GM19324 (cell line): ENCODE results near the gene SLC12A7.
A peak's percentile ranks its signal among the peaks of the same experiment; 100 is the strongest.
"Not testable (repeated sequence)": the region's sequence is repeated elsewhere in the genome, so short reads cannot be mapped to it uniquely, and the experiment has no call there.

Experiments
- ATAC-seq: cut with Tn5 transposase; IDR thresholded peaks from one replicate; pipeline ENCODE4 v1.9.1; 2021; ENCODE audit warnings: mild to moderate bottlenecking, moderate library complexity; ENCODE audit not compliant: unreplicated experiment, low FRiP score

SLC12A7 gene

GRCh38 chr5:1111727-1112289 is at the start of gene SLC12A7:
TSS of gene SLC12A7 (minus strand) at chr5:1112063. CDS start at chr5:1111991, 72 bp downstream.
- peak; percentile 62 for ATAC-seq

DNA sequence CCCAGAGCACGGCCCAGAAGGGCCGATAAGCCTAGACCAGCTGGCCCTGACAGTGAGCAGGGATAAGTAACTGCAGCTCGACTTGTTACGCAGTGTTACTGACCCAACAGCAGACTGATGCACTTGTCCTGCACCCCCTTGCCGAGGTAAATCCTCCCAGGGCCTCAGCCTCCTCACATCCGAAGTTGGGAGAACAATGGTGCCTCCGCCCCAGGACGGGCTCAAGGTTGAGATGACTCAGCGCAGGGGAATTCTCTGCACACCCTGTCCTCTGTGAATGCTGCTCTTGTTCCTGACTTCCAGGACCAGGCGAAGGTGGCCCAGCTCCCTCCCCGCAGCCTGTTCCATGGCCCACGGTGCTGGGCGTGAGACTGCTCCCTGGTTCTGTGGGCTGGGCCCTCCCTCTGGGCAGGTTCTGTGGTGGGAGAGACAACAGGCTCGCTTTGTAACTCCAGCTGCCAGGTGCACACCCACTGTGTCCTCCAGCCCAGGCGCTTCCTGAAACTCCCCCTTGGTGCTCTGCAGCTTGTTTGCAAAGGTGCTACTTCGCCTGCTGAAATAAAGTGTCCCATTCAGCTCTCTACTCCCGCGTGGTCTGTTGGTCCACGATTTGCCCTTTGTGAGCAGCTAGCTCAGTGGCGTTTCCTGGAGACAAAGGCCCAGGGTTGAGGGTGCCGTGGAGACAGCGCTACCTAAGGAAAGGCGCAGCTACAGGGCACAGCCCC is 49.4 kb upstream of the SLC12A7 start:
- no peak for ATAC-seq

DNA sequence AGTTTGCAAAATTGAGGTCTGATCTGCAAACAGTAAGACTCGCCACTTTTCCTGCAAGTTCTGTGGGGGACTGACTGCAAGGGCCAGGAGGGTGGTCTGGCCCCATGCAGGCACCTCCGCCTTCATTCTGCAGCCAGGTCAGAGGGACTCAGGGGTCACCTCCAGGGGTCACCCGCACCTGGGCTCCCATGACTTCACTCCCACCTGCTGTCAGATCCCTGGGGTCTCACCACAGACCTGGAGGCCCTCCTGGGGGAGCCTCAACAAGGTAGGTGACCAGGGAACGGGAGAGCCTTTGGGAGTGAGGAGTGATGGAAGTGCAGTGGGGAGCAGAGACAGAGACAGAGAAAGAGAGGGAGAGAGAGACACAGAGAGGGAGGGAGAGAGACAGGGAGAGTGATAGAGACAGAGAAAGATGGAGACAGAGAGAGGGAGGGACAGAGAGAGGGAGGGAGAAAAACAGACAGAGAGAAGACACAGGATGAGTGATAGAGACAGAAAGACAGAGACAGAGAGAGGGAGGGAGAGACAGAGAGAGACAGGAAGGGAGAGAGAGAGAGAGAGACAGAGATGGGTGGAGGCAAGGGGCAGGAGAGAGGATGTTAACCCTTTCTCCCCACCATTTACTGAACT is 48.0 kb upstream of the SLC12A7 start:
- no peak for ATAC-seq

DNA sequence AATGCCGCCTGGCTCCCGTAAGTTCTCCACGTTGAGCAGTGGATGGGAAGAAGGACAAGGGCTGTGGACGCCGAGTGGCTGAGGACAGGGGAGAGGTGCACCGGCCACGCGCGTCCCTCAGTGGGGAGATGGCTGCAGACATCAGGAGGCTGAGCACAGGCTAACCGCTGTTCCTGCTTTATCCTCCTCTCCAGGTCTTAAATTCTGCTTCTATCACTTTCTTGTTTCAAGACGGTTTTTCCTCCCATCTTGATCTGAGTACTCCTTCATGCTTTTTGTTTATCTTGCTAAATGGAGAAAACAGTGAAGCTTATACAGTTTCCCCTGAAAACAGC is 47.4 kb upstream of the SLC12A7 start:
- no peak for ATAC-seq

- ATAC-seq, result no peak
Observed at GRCh38 chr5:1158647-1159340, 46.9 kb upstream of the SLC12A7 start.

DNA sequence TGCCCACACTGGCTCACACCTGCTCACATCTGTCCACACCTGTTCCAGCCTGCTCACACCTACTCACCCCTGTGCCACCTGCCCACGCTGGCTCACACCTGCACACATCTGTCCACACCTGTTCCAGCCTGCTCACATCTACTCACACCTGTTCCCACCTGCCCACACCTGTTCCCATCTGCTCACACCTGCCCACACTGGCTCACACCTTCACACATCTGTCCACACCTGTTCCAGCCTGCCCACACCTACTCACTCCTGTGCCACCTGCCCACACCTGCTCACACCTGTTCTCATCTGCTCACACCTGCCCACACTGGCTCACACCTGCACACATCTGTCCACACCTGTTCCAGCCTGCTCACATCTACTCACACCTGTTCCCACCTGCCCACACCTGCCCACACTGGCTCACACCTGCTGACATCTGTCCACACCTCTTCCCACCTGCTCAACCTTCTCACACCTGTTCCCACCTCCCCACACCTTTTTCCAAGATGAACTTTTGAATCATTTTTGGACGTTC is 45.7 kb upstream of the SLC12A7 start:
- ATAC-seq, result not testable (repeated sequence)

DNA sequence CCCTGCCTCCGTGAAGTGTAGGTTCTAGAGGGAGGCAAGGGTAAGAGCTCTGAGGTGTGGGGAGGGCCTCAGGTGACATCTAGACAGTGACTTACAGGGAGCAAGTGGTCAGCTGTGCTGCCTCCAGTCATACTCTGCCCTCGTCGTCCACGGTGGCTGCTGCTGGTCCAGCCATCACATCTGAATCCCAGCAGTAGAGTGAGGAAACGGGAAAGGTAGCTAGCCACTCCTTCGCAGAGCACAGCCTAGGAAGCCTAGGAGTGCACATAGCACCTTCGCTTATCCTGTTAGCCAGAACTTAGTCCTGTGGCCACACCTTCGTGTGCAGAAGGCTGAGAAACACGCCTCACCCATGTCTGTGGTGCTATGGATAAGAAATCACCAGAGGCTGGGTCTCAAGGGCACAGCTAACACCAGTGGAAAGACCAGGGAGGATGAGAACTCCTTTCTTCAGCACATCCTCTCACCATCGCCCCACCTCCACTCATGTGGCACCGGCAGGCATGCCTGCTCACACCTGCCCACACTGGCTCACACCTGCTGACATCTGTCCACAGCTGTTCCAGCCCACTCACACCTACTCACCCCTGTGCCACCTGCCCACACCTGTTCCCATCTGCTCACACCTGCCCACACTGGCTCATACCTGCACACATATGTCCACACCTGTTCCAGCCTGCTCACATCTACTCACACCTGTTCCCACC is 45.0 kb upstream of the SLC12A7 start:
- ATAC-seq, result no peak

- ATAC-seq, result no peak
Observed at GRCh38 chr5:1156033-1156753, 44.3 kb upstream of the SLC12A7 start.

- ATAC-seq, result no peak
Observed at GRCh38 chr5:1155191-1156032, 43.5 kb upstream of the SLC12A7 start.

- ATAC-seq, result no peak
Observed at GRCh38 chr5:1153428-1153827, 41.6 kb upstream of the SLC12A7 start.

- no peak for ATAC-seq
Observed at GRCh38 chr5:1152771-1153282, 41.0 kb upstream of the SLC12A7 start.

DNA sequence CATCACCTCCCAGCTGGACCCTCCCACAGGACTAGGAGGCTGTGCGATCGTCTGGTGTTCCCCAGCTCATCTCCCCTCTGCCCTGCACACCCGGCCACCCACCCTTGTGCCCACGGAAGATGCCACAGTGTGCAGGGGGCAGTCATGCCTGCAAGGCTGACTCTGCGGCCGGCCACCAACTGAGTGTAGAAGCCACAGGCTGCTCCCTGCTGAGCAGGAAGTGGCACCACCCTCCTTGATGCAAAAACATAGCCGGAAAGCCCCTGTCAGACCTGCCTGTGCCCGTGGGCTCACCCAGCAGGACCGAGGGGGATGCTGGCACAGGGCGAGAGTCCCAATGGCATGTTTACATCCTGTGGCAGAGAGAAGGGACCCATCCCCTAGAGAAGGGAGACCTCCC is 40.3 kb upstream of the SLC12A7 start:
- ATAC-seq, result no peak

GRCh38 chr5:1151316-1151715 is 39.5 kb upstream of the SLC12A7 start:
- ATAC-seq, result no peak

DNA sequence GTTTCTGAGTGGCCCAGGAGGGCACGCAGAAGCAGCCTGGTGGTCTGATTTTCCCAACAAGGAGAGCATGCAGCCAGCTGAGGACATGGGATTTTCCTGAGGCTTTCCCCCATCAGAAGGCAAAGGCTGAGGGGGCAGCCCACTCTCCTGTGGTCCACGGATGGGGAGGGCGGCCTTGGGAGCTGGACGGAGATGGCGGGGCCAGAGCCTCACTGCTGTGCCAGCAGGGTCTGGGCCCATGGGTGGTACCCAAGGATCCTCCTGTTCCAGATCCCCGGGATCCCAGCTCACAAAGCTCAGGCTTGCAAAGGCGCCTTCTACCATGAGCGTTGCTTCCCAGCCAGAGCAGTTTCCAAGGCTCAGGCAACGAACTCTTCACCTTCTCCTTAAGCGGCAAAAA is 39.0 kb upstream of the SLC12A7 start:
- no peak for ATAC-seq

DNA sequence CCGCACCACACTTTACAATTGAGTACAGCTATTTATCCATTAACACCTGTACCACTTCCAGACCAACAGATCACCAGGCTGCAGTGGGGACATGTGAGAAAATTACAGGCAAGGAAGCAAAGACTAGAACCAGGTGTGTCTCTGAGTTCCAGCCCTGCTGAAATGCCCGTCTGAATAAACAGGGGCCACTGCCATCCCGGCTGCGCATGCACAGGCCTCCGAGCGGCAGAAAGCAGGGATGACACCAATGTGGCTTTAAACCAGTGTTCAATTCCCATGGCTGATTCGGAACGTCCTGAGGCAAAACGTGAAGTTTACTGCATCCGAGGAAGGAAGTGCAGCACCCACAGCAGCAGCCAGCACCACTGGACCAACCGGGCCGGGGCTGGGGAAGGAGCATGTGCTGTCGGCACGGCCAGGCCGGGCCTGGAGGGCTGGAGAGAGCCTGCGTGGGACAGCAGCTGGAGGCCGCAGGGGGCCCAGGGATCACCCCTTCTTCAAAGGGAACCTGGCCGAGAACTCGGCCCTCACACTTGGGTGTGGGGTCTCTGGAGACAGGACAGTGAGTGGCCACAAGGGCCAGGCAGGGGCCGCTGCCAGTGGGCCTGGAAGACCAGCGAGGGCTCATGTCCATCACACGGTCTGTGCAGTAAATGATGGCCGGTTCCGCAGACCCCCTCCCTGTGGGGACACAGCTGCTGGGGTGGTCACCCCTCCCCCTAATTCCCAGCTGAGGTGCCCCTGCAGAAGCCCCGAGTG is 33.0 kb upstream of the SLC12A7 start:
- no peak for ATAC-seq

DNA sequence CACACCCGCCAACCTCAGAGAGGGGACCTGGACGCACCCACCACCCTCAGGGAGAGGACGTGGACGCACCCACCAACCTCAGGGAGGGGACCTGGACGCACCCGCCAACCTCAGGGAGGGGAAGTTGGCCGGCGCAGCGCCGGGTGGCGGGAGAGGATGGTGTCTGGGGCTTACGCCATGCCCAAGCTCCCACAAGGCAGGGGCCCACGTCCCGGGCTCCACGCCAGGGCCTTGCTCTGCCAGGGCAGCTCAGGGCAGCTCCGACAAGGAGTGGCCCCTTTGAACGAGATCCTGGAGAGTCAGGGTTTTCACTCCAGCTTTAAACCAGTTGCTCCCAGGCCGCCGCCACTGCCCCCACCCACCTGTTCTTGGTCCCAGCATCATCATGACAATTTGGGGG is 32.2 kb upstream of the SLC12A7 start:
- ATAC-seq, result no peak

DNA sequence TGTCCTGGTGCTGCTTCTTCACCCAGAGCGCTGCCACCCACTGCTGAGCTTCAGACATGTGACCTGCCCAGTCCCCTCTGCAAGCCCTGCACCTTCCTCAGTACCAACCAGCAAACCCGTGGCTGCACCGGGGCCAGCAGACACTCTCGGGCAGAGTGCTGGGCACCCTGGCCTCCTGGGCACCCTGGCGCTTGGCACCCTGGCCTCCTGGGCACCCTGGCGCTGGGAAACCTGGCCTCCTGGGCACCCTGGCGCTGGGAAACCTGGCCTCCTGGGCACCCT is 31.7 kb upstream of the SLC12A7 start:
- ATAC-seq, result no peak

- no peak for ATAC-seq
Observed at GRCh38 chr5:1142886-1143669, 31.2 kb upstream of the SLC12A7 start.
